Testis (tissue), 2 donors: Measurements from ENCODE around the gene IQSEC1.

ENCODE experiments used
- POLR2A ChIP-seq: fragments of 450-650 bp; IDR thresholded peaks from one replicate; pipeline ENCODE4 v1.6.1; 2017; ENCODE audit warnings: antibody characterized with exemption, mild to moderate bottlenecking, moderate library complexity
- TF ChIP-seq, protein P1 (sequence below), 3 experiments: fragments of 450-650 bp in 2 of 3; fragments of 200-600 bp in 1 of 3; sonication (generic) in 1 of 3; IDR thresholded peaks; one replicate each; pipeline ENCODE4 v1.5.1; 2016 to 2019; ENCODE audit warnings: antibody characterized with exemption in 3 of 3, mild to moderate bottlenecking in 2 of 3, moderate library complexity in 1 of 3

GRCh38 chr3:12994357-12994606 is 78.9 kb downstream of the IQSEC1 start:
- no peak for TF ChIP-seq POLR2A
- TF ChIP-seq, protein P1, sequence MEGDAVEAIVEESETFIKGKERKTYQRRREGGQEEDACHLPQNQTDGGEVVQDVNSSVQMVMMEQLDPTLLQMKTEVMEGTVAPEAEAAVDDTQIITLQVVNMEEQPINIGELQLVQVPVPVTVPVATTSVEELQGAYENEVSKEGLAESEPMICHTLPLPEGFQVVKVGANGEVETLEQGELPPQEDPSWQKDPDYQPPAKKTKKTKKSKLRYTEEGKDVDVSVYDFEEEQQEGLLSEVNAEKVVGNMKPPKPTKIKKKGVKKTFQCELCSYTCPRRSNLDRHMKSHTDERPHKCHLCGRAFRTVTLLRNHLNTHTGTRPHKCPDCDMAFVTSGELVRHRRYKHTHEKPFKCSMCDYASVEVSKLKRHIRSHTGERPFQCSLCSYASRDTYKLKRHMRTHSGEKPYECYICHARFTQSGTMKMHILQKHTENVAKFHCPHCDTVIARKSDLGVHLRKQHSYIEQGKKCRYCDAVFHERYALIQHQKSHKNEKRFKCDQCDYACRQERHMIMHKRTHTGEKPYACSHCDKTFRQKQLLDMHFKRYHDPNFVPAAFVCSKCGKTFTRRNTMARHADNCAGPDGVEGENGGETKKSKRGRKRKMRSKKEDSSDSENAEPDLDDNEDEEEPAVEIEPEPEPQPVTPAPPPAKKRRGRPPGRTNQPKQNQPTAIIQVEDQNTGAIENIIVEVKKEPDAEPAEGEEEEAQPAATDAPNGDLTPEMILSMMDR (IDR thresholded peaks at IDR 0.05): no peak
